Spleen (tissue), 7 donors: ENCODE data around the gene MAGI2.

Experiments used
- CTCF ChIP-seq, 11 experiments: fragments of 200-600 bp in 7 of 11; fragments of 450-650 bp in 4 of 11; sonication (generic) in 4 of 11; IDR thresholded peaks in 8 of 11; conservative IDR thresholded peaks in 3 of 11; 1 replicate in 7 of 11; 2 replicates in 4 of 11; pipeline versions ENCODE4 v1.4.0 to v1.8.0; 2016 to 2021; ENCODE audit warnings: antibody characterized with exemption in 11 of 11, inconsistent platforms in 4 of 11, mild to moderate bottlenecking in 1 of 11
- POLR2AphosphoS5 ChIP-seq, 3 donors: sonication (generic); formaldehyde crosslinking; IDR thresholded peaks; one replicate each; pipeline ENCODE4 v1.5.1; 2017; ENCODE audit warnings: antibody characterized with exemption in 3 of 3
- donor health status: DM: no; HTN: no; CAD: no; lungs with moderate emphysema.
- donor health status: DM: no; HTN: no; CAD: no.
- donor health status: DM: no; HTN: no; CAD: no.

GRCh38 chr7:78529392-78529791 is 924.1 kb downstream of the MAGI2 start:
- TF ChIP-seq CTCF (IDR thresholded peaks at IDR 0.05 in 8 of 11, conservative IDR thresholded peaks at IDR 0.05 in 3 of 11) (no peak), POLR2AphosphoS5 (IDR thresholded peaks at IDR 0.05) (no peak)
